Activated naive CD8-positive, alpha-beta T cell treated with anti-CD3 and anti-CD28 coated beads for 36 hours (primary cell): Measurements from ENCODE around the gene UBE2G2. TPM values are rescaled to one million over a fixed set of nuclear protein-coding genes. Genes with fewer than 3 reads are reported as not detected.

Experiments used
- DNase-seq: peaks from one replicate; pipeline ENCODE4 v3.0.0; 2021
- H3K27ac Mint-ChIP-seq: one replicate; pipeline ENCODE4 v1.8.0; 2022; ENCODE audit warnings: mild to moderate bottlenecking, moderate library complexity, mixed read lengths
- H3K27me3 Mint-ChIP-seq: one replicate; pipeline ENCODE4 v1.8.0; 2022; ENCODE audit warnings: mild to moderate bottlenecking, mixed read lengths
- H3K36me3 Mint-ChIP-seq: one replicate; pipeline ENCODE4 v1.8.0; 2021; ENCODE audit warnings: mild to moderate bottlenecking, mixed read lengths
- H3K4me1 Mint-ChIP-seq: one replicate; pipeline ENCODE4 v1.8.0; 2021; ENCODE audit warnings: mixed read lengths
- H3K4me3 Mint-ChIP-seq: one replicate; pipeline ENCODE4 v1.8.0; 2022; ENCODE audit warnings: mild to moderate bottlenecking, moderate library complexity, mixed read lengths
- H3K9me3 Mint-ChIP-seq: one replicate; pipeline ENCODE4 v1.8.0; 2022; ENCODE audit warnings: mixed read lengths
- total RNA-seq, 2 experiments: library from RNA; stranded (reverse); gene quantifications; one replicate each; pipeline ENCODE4 v1.2.3, GENCODE V29; 2021

Gene UBE2G2
- total RNA-seq, 2 experiments from 2014 or later = 115 to 124 TPM

DNA sequence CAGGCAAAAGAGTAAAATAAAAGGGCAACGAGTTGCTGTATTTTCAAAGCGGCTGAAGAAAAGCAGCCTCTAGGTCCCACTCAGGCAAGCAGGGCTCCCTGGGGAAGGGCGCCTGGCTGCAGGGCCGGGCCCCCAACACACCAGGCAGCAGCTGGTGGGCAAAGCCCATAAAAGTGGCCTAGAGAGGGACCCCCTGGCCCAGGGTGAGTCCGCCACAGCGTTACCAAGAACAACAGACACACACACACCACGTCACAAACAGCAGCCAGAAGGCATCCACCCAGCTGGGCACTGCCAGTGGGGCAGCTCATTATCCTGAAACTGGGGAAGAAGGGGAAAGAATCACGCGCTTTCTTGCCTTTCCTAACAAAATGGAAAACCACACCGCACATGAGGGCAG is 11.5 kb upstream of the UBE2G2 start:
- DNase-seq = no peak
- Mint-ChIP-seq H3K9me3 (no peaks in the 10 kb centered on the region), H3K36me3 (peaks cover 7% of the 10 kb centered on the region), H3K4me1 (peaks cover 23% of the 10 kb centered on the region), H3K27ac (no peak overlapping the region), H3K4me3 (no peak overlapping the region), H3K27me3 (no peaks in the 10 kb centered on the region)

DNA sequence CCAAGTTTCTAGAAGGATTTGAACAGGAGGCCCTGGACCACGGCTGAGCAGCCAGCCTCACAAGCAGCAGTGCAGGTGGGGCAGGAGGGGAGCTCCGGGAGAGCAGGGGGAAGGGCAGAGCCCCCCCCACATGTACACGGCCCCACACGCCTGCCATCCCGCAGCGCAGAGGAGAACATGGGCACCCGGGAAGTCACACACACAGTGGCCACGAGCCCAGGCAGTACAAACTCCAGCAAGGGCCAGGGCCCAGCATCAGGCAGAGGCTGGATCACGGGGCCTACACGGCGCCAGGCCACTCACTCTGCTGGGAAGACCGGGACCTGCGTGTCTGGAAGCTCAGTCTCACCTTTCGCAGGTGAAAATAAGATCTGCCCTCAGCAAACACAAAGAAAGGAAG is 11.0 kb upstream of the UBE2G2 start:
- Mint-ChIP-seq H3K9me3 (no peaks in the 10 kb centered on the region), H3K27ac (no peak overlapping the region), H3K36me3 (peaks cover 7% of the 10 kb centered on the region), H3K4me3 (no peak overlapping the region), H3K4me1 (peaks cover 23% of the 10 kb centered on the region), H3K27me3 (no peaks in the 10 kb centered on the region)
- no peak for DNase-seq

DNA sequence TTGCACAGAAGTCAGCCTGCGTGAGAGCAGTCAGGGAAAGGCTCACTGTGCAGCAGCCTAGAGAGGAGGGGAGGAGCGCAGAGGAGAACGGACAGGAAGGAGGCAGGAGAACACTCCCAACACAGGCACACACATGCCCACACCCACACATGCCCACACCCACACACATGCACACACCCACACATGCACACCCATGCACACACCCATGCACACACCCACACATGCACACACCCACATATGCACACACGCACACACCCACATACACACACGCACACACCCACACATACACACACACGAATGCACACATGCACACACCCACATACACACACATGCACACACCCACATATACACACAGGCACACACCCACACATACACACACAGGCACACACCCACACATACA is 9.2 kb upstream of the UBE2G2 start:
- Mint-ChIP-seq H3K4me1 (peaks cover 20% of the 10 kb centered on the region), H3K4me3 (no peak overlapping the region), H3K9me3 (no peaks in the 10 kb centered on the region), H3K36me3 (peaks cover 12% of the 10 kb centered on the region), H3K27me3 (no peaks in the 10 kb centered on the region), H3K27ac (peak overlapping the region; percentile 26)
- no peak for DNase-seq

DNA sequence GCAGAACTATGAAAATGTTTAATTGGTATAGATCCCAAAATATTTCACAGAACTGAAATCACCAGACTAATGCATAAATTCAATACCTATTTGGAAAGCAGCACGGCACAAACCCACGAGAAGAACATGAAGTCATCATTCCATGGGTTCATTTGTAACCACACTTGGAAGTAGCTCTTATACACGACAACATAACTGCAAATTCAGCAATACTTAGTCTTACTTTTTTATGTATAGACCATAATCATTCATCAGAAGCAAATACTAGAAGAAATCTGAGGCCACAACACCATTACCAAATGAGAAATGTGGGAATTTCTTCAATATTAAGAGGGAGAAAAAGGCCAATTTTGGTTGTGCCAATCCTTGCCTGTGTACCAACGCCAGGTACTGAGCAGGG is 4.2 kb upstream of the UBE2G2 start:
- no peak overlapping the region for H3K4me3 Mint-ChIP-seq
- H3K36me3 Mint-ChIP-seq = peaks cover 38% of the 10 kb centered on the region
- H3K9me3 Mint-ChIP-seq = no peaks in the 10 kb centered on the region
- DNase-seq = no peak
- H3K27me3 Mint-ChIP-seq = no peaks in the 10 kb centered on the region
- H3K27ac Mint-ChIP-seq = peak overlapping the region; percentile 31
- peaks cover 20% of the 10 kb centered on the region for H3K4me1 Mint-ChIP-seq

DNA sequence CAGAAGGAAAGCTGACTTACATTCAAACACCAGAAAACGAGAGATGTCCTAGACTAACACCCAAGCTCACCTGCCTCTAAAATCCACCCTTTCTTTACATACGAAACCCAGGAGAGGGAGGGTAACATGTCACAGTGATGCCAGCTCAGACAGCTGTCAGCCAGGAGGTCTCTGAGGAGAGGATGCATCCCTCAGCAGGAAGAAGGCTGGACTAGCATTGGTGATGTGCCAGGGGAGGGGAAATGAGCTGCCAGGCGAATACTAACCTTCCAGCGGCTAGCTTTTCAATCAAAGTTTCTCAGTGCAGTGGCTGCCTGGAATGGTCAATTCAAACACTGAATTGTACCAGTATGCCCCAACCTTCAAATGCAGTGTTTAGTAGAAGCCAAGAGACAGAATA is 3.6 kb upstream of the UBE2G2 start:
- no peaks in the 10 kb centered on the region for H3K9me3 Mint-ChIP-seq
- no peak for DNase-seq
- H3K36me3 Mint-ChIP-seq = peaks cover 43% of the 10 kb centered on the region
- H3K4me3 Mint-ChIP-seq = no peak overlapping the region
- peak overlapping the region; percentile 19 for H3K27ac Mint-ChIP-seq
- H3K27me3 Mint-ChIP-seq = no peaks in the 10 kb centered on the region
- peaks cover 23% of the 10 kb centered on the region for H3K4me1 Mint-ChIP-seq

DNA sequence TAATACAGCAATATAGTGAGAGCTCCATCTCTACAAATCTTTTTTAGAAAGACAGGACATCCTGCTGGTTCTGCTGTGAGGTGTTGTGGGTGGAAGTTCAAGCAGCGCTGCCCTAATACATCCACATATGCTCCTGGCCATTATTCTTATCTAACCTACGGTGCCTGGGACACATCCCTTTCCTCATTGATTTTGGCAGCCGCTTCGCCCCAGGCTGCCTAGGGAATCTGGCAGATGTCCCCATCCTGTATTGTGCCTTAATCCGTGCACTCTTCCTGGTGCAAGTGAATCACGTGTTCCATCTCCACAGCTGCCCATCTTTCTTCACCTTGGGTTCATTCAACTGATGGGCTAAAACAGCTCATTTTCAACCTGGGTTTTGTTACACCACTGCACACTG is 3.1 kb upstream of the UBE2G2 start:
- H3K27me3 Mint-ChIP-seq = no peaks in the 10 kb centered on the region
- peak overlapping the region; percentile 10 for H3K27ac Mint-ChIP-seq
- no peak overlapping the region for H3K4me3 Mint-ChIP-seq
- H3K9me3 Mint-ChIP-seq = no peaks in the 10 kb centered on the region
- peaks cover 46% of the 10 kb centered on the region for H3K36me3 Mint-ChIP-seq
- no peak for DNase-seq
- peaks cover 27% of the 10 kb centered on the region for H3K4me1 Mint-ChIP-seq

DNA sequence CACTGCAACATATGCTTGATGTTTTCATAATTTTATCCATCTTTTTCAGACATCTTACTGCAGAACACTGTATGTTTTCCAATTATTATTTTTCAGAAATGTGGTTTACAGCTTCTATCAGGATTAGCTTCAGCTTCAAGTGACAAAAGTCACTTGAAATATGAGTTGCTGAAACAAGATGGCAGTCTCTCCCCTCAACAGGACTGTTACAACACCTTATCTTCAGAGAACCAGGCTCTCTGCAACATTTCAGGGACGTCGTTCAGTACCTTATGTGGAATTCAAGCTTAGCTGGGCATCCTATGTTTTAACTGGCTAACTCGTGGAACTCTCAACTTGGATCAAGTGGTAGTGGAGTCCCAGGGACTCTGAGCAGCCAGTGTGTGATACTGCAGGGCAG is 2.0 kb upstream of the UBE2G2 start:
- Mint-ChIP-seq H3K27ac (no peak overlapping the region), H3K36me3 (peaks cover 53% of the 10 kb centered on the region), H3K4me3 (no peak overlapping the region), H3K9me3 (no peaks in the 10 kb centered on the region), H3K4me1 (peaks cover 38% of the 10 kb centered on the region), H3K27me3 (no peaks in the 10 kb centered on the region)
- DNase-seq = no peak

DNA sequence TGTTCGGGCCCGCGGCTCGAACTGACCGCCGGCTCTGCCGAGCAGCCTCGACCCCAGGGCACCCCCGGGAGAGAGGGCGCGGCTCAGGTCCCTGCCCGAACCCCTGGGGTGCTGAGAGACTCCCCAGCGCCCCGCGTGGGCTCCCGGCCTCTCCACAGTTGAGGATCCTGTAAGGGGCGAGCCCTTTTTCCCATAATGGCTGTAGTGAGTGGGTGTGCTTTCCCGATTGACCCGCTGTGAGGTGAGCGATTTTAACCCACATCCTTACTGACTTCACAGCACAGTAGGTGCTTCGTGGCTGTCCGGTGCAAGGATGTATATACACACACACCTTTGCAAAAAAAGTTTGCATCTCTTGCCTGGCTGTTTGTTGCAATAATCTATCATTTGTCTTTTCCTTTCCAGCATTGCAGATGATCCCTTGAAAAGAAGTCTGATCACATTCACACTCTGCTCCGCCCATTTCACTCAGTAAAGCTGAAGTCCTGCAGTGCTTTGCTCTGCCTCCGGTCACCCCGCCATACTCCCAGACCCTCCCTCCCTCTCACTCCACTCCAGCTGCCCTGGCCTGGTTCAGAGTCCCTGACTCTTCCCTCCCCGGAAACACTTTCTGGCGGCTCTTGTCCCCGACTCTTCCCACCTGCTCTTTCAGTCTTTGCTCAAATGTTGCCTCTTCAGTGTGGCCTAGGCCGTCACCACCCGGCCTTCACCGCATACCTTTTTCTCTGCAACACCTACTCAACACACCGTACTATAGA is 955 bp upstream of the UBE2G2 start:
- no peak for DNase-seq
- peaks cover 62% of the 10 kb centered on the region for H3K36me3 Mint-ChIP-seq

DNA sequence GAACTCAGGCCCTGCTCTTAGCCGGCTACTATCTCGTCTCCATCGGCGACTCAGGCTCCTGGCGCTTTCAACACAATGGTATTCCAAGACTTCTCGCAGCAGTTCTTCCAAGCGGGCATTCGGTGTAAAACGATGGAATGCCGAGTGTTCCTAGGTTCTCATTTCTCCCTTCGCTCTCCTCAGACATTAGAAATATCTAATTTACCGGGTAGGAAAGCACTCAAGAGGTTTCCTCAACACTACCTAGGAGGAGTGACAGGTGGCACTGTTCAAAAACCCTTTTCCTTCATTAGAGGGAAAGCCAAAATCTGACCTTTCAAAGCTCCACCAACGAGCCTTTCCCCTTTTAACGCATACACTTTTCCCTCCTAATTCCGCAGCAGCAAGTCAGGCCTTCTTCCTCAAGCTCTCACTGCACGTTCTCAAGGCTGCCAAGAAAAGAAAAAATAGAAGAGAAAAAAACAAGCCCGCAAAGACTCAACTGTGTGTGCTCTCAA is 601 bp downstream of the UBE2G2 start:
- no peaks in the 10 kb centered on the region for H3K9me3 Mint-ChIP-seq
- DNase-seq = no peak
- no peaks in the 10 kb centered on the region for H3K27me3 Mint-ChIP-seq
- H3K36me3 Mint-ChIP-seq = peaks cover 62% of the 10 kb centered on the region
- H3K4me1 Mint-ChIP-seq = peaks cover 55% of the 10 kb centered on the region
- peak overlapping the region; percentile 96 for H3K4me3 Mint-ChIP-seq
- peak overlapping the region; percentile 92 for H3K27ac Mint-ChIP-seq

More for the DNA sequence above, 955 bp upstream of the UBE2G2 start:
- no peaks in the 10 kb centered on the region for H3K9me3 Mint-ChIP-seq
- H3K27ac Mint-ChIP-seq = peak overlapping the region; percentile 88
- peak overlapping the region; percentile 88 for H3K4me3 Mint-ChIP-seq
- no peaks in the 10 kb centered on the region for H3K27me3 Mint-ChIP-seq
- H3K4me1 Mint-ChIP-seq = peaks cover 47% of the 10 kb centered on the region

DNA sequence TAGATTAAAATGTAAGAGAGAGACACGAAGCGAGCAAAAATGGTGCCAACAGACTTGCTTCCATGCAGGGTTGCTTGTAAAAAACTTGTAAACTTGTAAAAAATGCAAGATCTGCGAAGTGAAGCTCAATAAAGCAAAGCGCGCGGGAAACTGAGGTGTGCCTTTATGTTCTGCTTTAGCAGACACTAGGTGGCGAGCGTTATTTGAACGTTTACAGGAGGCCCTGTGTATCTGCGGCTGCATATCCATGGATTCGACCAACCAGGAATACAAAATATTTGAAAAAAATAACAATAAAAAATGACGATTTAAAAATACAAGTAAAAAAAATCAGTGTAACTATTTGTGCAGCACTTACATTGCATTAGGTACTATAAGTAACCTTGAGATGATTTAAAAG is 1.5 kb downstream of the UBE2G2 start:
- Mint-ChIP-seq H3K4me3 (peak overlapping the region; percentile 96), H3K27ac (no peak overlapping the region), H3K27me3 (no peaks in the 10 kb centered on the region), H3K4me1 (peaks cover 62% of the 10 kb centered on the region), H3K9me3 (no peaks in the 10 kb centered on the region), H3K36me3 (peaks cover 57% of the 10 kb centered on the region)
- DNase-seq = no peak

DNA sequence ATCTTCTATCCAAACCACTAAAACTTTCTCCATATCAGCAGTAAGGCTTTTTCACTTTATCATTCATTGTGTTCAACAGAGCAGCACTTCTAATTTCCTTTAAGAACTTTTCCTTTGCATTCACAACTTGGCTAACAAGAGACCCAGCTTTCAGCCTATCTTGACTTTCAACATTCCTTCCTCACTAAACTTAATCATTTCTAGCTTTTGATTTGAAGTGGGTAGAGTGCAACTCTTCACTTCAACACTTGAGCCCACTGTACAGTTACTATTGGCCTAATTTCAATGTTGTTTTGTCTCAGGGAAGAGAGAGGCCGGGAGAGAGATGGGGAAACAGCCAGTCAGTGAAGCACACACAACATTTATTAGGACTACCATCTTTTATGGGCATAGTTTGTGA is 2.0 kb downstream of the UBE2G2 start:
- H3K4me3 Mint-ChIP-seq = peak overlapping the region; percentile 96
- H3K9me3 Mint-ChIP-seq = no peaks in the 10 kb centered on the region
- H3K27me3 Mint-ChIP-seq = no peaks in the 10 kb centered on the region
- no peak overlapping the region for H3K27ac Mint-ChIP-seq
- peaks cover 53% of the 10 kb centered on the region for H3K36me3 Mint-ChIP-seq
- no peak for DNase-seq
- H3K4me1 Mint-ChIP-seq = peaks cover 62% of the 10 kb centered on the region

DNA sequence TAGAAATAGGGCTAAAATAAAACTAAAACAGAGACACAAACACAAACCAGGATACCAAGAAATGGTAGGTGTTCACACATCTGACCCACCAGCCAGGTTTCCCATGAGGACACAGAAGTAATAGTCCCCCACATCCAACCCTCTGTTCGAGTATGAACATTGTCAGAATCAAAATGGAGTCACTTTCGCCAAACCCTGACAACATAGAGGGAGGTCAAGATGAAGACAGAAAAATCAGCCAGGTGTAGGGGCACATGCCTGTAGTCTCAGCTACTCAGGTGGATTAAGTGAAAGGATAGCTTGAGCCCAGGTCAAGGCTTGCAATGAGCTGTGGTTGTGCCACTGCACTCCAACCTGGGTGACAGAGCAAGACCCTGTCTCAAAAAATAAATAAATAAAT is 3.8 kb downstream of the UBE2G2 start:
- no peak overlapping the region for H3K4me3 Mint-ChIP-seq
- H3K4me1 Mint-ChIP-seq = peaks cover 67% of the 10 kb centered on the region
- H3K27ac Mint-ChIP-seq = peak overlapping the region; percentile 34

DNA sequence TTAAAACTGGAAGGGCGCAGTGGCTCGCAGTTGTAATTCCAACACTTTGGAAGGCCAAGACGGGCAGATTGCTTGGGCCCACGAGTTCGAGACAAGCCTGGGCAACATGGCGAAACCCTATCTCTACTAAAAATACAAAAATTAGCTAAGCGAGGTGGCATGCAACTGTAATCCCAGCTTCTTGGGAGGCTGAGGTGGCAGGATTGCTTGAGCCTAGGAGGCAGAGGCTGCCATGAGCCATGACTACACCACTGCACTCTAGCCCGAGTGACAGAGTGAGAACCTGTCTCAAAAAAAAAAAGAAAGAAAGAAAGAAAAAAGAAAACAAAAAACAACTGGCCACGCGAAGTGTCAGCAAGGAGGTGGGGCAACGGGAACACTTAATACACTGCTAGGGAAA is 6.3 kb downstream of the UBE2G2 start:
- no peak for DNase-seq
- Mint-ChIP-seq H3K27me3 (no peaks in the 10 kb centered on the region), H3K4me1 (peaks cover 70% of the 10 kb centered on the region), H3K27ac (peak overlapping the region; percentile 51), H3K4me3 (no peak overlapping the region), H3K36me3 (peaks cover 54% of the 10 kb centered on the region), H3K9me3 (no peaks in the 10 kb centered on the region)

More for the DNA sequence above, 3.8 kb downstream of the UBE2G2 start:
- no peak for DNase-seq
- Mint-ChIP-seq H3K36me3 (peaks cover 50% of the 10 kb centered on the region), H3K27me3 (no peaks in the 10 kb centered on the region), H3K9me3 (no peaks in the 10 kb centered on the region)

DNA sequence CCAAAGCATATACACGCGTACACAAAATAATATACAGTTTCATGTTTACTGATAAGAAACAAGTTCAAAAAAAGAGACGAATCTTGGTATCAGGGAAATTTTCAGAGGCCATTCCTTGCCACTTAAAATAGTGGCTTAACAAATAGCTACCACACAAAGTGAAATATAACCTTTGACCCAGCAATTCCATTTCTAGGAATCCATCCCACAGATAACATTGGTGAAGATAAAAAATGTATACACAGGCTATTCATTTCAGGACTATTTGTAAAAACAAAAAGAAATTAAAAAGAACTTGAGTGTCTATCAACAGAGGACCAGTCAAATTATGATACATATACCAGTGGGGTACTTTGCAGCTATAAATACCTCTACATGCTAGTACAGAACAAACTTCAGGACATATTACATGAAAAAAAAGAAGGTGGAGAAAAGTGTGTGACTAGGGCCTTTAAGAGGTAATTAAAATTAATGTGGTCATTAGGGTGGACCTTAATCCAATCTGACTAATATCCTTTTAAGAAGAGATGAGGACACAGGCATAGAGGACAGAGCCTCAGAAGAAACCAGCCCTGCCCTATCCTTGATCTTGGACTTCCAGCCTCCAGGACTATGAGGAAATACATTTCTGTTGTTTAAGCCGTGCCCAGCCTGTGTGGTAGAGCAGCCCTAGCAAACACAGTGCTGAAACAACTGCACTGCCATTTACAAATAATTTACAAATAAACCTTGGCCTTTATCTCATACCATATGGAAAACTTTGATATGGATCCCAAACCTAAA is 7.8 kb downstream of the UBE2G2 start:
- H3K27me3 Mint-ChIP-seq = no peaks in the 10 kb centered on the region
- no peaks in the 10 kb centered on the region for H3K9me3 Mint-ChIP-seq
- H3K4me1 Mint-ChIP-seq = peaks cover 65% of the 10 kb centered on the region
- H3K4me3 Mint-ChIP-seq = no peak overlapping the region
- peak overlapping the region; percentile 38 for H3K27ac Mint-ChIP-seq
- peaks cover 45% of the 10 kb centered on the region for H3K36me3 Mint-ChIP-seq
- no peak for DNase-seq

DNA sequence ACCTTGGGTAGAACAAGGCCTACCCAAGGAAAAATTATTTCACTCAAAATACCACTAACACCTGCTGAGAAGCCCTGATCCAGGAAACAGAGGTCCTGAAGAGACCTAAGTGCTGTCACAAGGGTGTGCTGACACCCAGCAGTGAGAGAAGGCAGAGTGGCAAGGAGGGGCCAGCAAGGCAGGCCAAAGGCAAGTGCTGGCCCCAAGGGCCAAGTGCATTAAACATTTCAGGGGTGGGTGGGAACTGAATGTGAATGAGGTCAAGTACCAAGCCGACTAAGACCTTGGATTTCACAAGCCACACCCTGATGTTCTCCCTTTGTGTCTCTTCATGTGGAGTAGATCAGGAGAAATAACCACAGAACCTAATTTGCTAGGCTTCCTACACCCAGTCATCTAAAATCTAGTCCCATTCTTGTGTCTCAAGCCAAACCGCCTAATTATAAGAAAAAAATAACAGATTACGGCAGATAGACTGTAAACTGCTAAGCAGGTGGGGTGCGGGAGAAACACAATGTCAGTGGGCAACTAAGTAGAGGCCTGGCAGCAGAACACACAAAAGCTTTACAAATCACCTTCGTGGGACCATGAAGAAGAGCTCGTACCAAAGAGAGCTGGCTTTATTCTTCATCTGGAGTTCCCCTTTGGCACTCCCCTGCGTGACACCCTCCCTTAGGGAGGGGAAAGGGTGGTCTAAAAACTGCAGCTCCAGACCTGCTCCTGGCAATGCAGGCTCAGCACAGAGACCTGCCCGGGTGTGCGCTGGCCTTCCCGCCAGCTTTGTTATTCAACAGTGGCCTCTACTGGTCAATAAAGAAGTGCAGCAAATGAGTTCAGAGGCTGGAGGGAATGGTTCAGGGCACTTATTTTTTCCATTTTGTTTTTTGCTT is 8.7 kb downstream of the UBE2G2 start:
- H3K4me1 Mint-ChIP-seq = peaks cover 58% of the 10 kb centered on the region
- H3K27ac Mint-ChIP-seq = no peak overlapping the region
- peaks cover 38% of the 10 kb centered on the region for H3K36me3 Mint-ChIP-seq
- peak; percentile 48 for DNase-seq
- H3K9me3 Mint-ChIP-seq = no peaks in the 10 kb centered on the region
- H3K4me3 Mint-ChIP-seq = no peak overlapping the region
- H3K27me3 Mint-ChIP-seq = no peaks in the 10 kb centered on the region
